Pancreas (tissue), 10 donors: ENCODE data around the gene COTL1. TPM values are rescaled to one million over a fixed set of nuclear protein-coding genes. Genes with fewer than 3 reads are reported as not detected.

Source experiments
- ATAC-seq, 4 donors: fragments of 200-7000 bp; cut with Tn5 transposase; one replicate each; pipeline versions ENCODE4 v1.8.0 to v1.9.1; 2020; ENCODE audit warnings: mild to moderate bottlenecking in 4 of 4, moderate library complexity in 4 of 4
- DNase-seq, 6 donors: peaks; one replicate each; pipeline ENCODE4 v3.0.0-alpha.2; 2020
- FAIRE-seq: peaks from 2 replicates; lab custom pipeline; 2012; peaks lifted over from hg19 to GRCh38; lab: Jason Lieb, UNC
- H3K27ac ChIP-seq, 4 donors: fragments of 200-600 bp; sonication (generic); 1 replicate in 3 of 4; 2 replicates in 1 of 4; pipeline versions ENCODE4 v1.5.0 to v1.8.0; 2020
- H3K27me3 ChIP-seq, 4 donors: fragments of 200-600 bp; one replicate each; pipeline ENCODE4 v1.8.0; 2021
- H3K36me3 ChIP-seq, 3 donors: fragments of 200-600 bp; sonication (generic) in 1 of 3; one replicate each; pipeline versions ENCODE4 v1.5.0 to v1.8.0; 2020 to 2021
- H3K4me1 ChIP-seq, 3 donors: fragments of 200-600 bp; one replicate each; pipeline ENCODE4 v1.8.0; 2021
- H3K4me3 ChIP-seq, 4 donors: fragments of 200-600 bp; sonication (generic) in 2 of 4; one replicate each; pipeline versions ENCODE4 v1.5.0 to v1.8.0; 2020 to 2021
- H3K9me3 ChIP-seq, 4 donors: fragments of 200-600 bp; one replicate each; pipeline ENCODE4 v1.8.0; 2021
- CTCF ChIP-seq, 4 donors: fragments of 200-600 bp; sonication (generic) in 3 of 4; IDR thresholded peaks; one replicate each; pipeline versions ENCODE4 v1.5.0 to v1.8.0; 2021; ENCODE audit warnings: antibody characterized with exemption in 4 of 4
- WGBS, 2 donors: extraction: QIAGEN DNeasy Blood & Tissue Kit; methylation state at CpG; one replicate each; pipeline ENCODE4 v1.1.7; 2013; 5-methylcytosine and 5-hydroxymethylcytosine counted together
- intact Hi-C, 3 donors: fragments of 100-400 bp; cut with DNase I; formaldehyde crosslinking; loops; one replicate each; pipeline versions ENCODE4 v1.11.1 to v1.14.2; 2022
- polyA plus RNA-seq, 2 donors: library from polyadenylated mRNA; stranded (reverse); fragments of 200-250 nt; gene quantifications; one replicate each; pipeline ENCODE4 v1.2.3, GENCODE V29; 2013
- total RNA-seq, 6 donors: library from RNA; stranded (reverse); fragmentation: NEBNext Ultra II Directional in 4 of 6; extraction: Animal tissue kit (Norgen Biotek cat#: 25700) in 4 of 6; gene quantifications; one replicate each; pipeline versions ENCODE4 v1.2.1 to v1.2.4, GENCODE V29; 2021 to 2023
- donor health status: healthy with polysubstance abuse.
- donor health status: DM: no; HTN: no; CAD: no; lungs with moderate emphysema.
- donor health status: DM: no; HTN: no; CAD: no.
- donor health status: control.
- donor health status: control.
- donor health status: Bipolar disorder and iron deficiency.
- donor health status: DM: yes; HTN: yes; CAD: no.
- donor health status: DM: no; HTN: no; CAD: no.
- donor health status: DM: no; HTN: no; CAD: no.
- donor health status: DM: yes; HTN: yes; CAD: no.

Gene COTL1
- total and polyA plus RNA-seq, 8 donors, result 6.8 to 44.3 (median 19.1) TPM

- FAIRE-seq (no peak), DNase-seq (no peak), ATAC-seq (no peak)
- intact Hi-C loops, result no loop called here
- 97 to 98% methylated on average over 50 of the region's 50 CpGs for WGBS, 2 donors
- H3K36me3 ChIP-seq, result peaks cover 7 to 53% (median 32%) of the 10 kb centered on the region in 3 donors
- H3K4me1 ChIP-seq, result no peaks in the 10 kb centered on the region
- H3K27ac ChIP-seq, result no peak overlapping the region
- no peak overlapping the region for H3K4me3 ChIP-seq
- no peaks in the 10 kb centered on the region for H3K27me3 ChIP-seq
- no peaks in the 10 kb centered on the region for H3K9me3 ChIP-seq
- TF ChIP-seq CTCF (IDR thresholded peaks at IDR 0.05), result no peak
These were observed 39.5 kb upstream of the COTL1 start for GRCh38 chr16:84657229-84657837.

- intact Hi-C loops, result no loop called here
- no peak overlapping the region for H3K27ac ChIP-seq
- DNase-seq, result no peak
- FAIRE-seq, result no peak
- no peak for ATAC-seq
- H3K4me3 ChIP-seq, result no peak overlapping the region
- H3K4me1 ChIP-seq, result no peaks in the 10 kb centered on the region
- H3K27me3 ChIP-seq, result no peaks in the 10 kb centered on the region
- WGBS, 2 donors, result 97% methylated on average over 22 of the region's 22 CpGs
- no peaks in the 10 kb centered on the region for H3K9me3 ChIP-seq
- peaks cover 7 to 46% (median 27%) of the 10 kb centered on the region in 3 donors for H3K36me3 ChIP-seq
- no peak for TF ChIP-seq CTCF (IDR thresholded peaks at IDR 0.05)
These were observed 38.8 kb upstream of the COTL1 start for GRCh38 chr16:84656649-84657048.

- 68 to 72% methylated on average over 6 of the region's 6 CpGs for WGBS, 2 donors
- Histone ChIP-seq H3K36me3 (peaks cover 7 to 35% (median 20%) of the 10 kb centered on the region in 3 donors), H3K9me3 (no peaks in the 10 kb centered on the region), H3K4me1 (no peaks in the 10 kb centered on the region), H3K27me3 (no peaks in the 10 kb centered on the region), H3K4me3 (no peak overlapping the region), H3K27ac (no peak overlapping the region)
- no peak for ATAC-seq
- TF ChIP-seq CTCF (IDR thresholded peaks at IDR 0.05), result no peak
- intact Hi-C loops, result no loop called here
- no peak for DNase-seq
- FAIRE-seq, result no peak
These were observed 37.1 kb upstream of the COTL1 start for GRCh38 chr16:84654998-84655397.

- Histone ChIP-seq H3K36me3 (peaks cover 7 to 28% (median 16%) of the 10 kb centered on the region in 3 donors), H3K4me1 (peaks cover 0 to 5% (median 5%) of the 10 kb centered on the region in 3 donors), H3K4me3 (no peak overlapping the region), H3K27me3 (no peaks in the 10 kb centered on the region), H3K9me3 (no peaks in the 10 kb centered on the region), H3K27ac (no peak overlapping the region)
- 84 to 85% methylated on average over 3 of the region's 3 CpGs for WGBS, 2 donors
- ATAC-seq, result no peak
- no peak for DNase-seq
- intact Hi-C loops, result no loop called here
- no peak for TF ChIP-seq CTCF (IDR thresholded peaks at IDR 0.05)
- no peak for FAIRE-seq
These were observed 36.4 kb upstream of the COTL1 start for GRCh38 chr16:84654238-84654637.

GRCh38 chr16:84652566-84652965 lies 34.7 kb upstream of the COTL1 start:
- intact Hi-C loops, result no loop called here
- FAIRE-seq, result no peak

More at GRCh38 chr16:84652566-84652965, 34.7 kb upstream of the COTL1 start:
- ATAC-seq, result no peak
- TF ChIP-seq CTCF (IDR thresholded peaks at IDR 0.05), result no peak
- Histone ChIP-seq H3K9me3 (no peaks in the 10 kb centered on the region), H3K27me3 (no peaks in the 10 kb centered on the region), H3K27ac (no peak overlapping the region), H3K4me3 (no peak overlapping the region), H3K36me3 (peaks cover 6 to 11% (median 7%) of the 10 kb centered on the region in 3 donors), H3K4me1 (peaks cover 0 to 8% (median 5%) of the 10 kb centered on the region in 3 donors)
- 90 to 92% methylated on average over 7 of the region's 7 CpGs for WGBS, 2 donors
- no peak for DNase-seq
